ENCODE measurements around the gene SETBP1.

Gene SETBP1

DNA sequence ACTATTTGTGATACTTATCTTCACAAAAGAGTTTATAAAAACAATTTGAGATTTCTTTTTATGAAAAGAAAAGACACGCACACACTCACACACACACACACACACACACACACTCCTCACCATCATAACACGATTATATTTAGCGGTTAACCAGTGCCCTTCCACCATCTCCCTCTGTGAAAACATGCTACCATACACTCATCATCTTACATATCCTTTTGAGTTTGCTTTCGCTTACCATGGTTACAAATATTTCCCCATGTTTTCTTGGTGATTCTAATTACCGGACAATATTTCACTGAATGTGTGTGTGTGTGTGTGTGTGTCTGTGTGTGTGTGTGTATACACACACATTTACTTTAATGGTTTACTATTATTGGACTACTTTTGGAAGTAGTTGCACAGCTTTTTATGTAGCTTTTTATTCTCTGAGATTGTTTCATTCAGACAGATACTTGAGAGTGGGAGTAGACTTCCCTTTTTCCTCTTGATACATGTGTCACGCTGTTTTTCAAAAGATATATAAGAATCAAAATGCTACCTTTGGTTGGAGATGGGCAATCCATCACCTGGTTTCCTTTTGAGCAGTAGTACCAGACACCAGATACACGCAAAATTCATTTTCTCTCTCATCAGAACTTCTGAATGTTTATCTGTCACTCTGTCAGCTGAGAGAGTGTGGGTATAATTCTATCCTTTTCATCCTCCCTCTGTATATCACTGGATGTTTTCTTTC lies 138.1 kb downstream of the SETBP1 start:
- H3K27ac ChIP-seq: peak overlapping the region; percentile 75
- TF ChIP-seq, protein P1, sequence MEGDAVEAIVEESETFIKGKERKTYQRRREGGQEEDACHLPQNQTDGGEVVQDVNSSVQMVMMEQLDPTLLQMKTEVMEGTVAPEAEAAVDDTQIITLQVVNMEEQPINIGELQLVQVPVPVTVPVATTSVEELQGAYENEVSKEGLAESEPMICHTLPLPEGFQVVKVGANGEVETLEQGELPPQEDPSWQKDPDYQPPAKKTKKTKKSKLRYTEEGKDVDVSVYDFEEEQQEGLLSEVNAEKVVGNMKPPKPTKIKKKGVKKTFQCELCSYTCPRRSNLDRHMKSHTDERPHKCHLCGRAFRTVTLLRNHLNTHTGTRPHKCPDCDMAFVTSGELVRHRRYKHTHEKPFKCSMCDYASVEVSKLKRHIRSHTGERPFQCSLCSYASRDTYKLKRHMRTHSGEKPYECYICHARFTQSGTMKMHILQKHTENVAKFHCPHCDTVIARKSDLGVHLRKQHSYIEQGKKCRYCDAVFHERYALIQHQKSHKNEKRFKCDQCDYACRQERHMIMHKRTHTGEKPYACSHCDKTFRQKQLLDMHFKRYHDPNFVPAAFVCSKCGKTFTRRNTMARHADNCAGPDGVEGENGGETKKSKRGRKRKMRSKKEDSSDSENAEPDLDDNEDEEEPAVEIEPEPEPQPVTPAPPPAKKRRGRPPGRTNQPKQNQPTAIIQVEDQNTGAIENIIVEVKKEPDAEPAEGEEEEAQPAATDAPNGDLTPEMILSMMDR (conservative IDR thresholded peaks at IDR 0.05): no peak

- H3K27ac ChIP-seq: 0 out of 2 replicates have a peak overlapping the region, but pooled peaks have one; percentile 75
- TF ChIP-seq, protein P1 (conservative IDR thresholded peaks at IDR 0.05): no peak
Observed at GRCh38 chr18:44819944-44820510, 139.3 kb downstream of the SETBP1 start.

- TF ChIP-seq, protein P1 (conservative IDR thresholded peaks at IDR 0.05): no peak
- H3K27ac ChIP-seq: peak overlapping the region; percentile 47
Observed at GRCh38 chr18:44821924-44822323, 141.2 kb downstream of the SETBP1 start.

DNA sequence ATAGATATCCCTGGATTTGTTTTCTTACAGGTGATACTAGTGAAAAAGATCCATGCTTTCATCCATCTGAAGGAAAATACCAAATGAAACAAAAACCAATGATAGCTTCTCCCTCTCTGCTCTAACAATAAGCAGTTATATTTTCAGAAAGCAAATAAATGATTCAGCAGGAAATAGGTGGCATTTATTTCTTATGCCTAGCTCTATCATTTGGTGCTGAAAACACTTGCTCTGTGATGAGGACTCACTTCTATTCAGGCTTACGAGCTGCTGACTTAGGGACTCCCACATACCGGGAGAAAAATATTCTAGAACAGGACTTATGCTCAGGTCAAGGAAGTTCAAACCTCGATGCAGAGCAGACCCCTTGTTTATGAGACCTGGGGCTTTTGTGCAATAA lies 142.6 kb downstream of the SETBP1 start:
- no peak overlapping the region for H3K27ac ChIP-seq
- TF ChIP-seq, protein P1 (conservative IDR thresholded peaks at IDR 0.05): no peak

- no peak overlapping the region for H3K27ac ChIP-seq
- TF ChIP-seq, protein P1 (conservative IDR thresholded peaks at IDR 0.05): no peak
Observed at GRCh38 chr18:44823782-44824181, 143.1 kb downstream of the SETBP1 start.

GRCh38 chr18:44824884-44825283 lies 144.2 kb downstream of the SETBP1 start:
- TF ChIP-seq, protein P1 (conservative IDR thresholded peaks at IDR 0.05): no peak
- no peak overlapping the region for H3K27ac ChIP-seq

GRCh38 chr18:44826418-44827259 lies 146.0 kb downstream of the SETBP1 start:
- H3K27ac ChIP-seq: peak overlapping the region; percentile 79
- TF ChIP-seq, protein P1 (conservative IDR thresholded peaks at IDR 0.05): no peak
